NK-92 (cell line): Measurements from ENCODE around the gene REV1.
"Not testable (repeated sequence)": the region's sequence is repeated elsewhere in the genome, so short reads cannot be mapped to it uniquely, and the experiment has no call there.

Experiments
- DNase-seq: peaks from one replicate; lab custom pipeline; 2025; ENCODE audit not compliant: unreplicated experiment; lab: John Stamatoyannopoulos, UW

The REV1 gene

DNA sequence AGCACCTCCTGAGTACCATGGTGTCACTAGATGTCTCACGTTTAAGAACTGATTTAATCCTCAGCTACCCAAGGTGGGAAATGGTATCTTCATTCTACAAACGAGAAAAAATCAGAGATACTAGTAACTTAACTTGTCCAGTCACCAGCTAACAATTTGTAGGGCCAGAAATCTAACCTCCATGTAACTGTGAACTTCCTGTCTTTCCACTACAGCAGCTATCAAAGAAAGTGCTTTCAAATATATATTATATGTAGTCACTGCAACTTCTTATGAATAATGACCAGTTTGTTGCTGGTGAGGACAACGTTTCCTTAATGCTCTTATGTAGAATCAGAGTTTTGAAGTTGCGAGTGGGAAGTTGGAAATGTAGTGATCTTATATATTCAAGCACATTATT, 1.9 kb downstream of the REV1 start:
- no peak for DNase-seq

- DNase-seq = no peak
Measured at GRCh38 chr2:99485824-99486223, 4.0 kb downstream of the REV1 start.

DNA sequence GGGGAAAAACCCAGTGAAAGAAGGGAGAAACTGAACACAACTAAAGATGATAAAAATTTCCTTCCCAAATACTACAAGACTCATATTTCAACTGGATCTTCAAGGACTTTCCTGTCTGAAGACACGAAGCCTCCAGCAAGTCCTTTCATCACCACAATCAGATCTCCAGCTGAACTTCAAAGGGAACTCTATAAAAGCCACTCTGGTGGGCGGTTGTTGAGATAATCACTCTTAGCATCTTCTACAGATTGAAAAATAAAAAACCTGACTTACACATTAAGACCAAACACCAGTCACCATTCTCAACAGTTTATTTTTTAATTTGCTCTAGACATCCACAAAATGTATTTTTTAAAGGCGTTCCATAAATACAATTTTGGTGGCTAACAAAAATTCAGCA, 4.4 kb downstream of the REV1 start:
- DNase-seq = no peak

- no peak for DNase-seq
Measured at GRCh38 chr2:99484205-99484604, 5.6 kb downstream of the REV1 start.

DNA sequence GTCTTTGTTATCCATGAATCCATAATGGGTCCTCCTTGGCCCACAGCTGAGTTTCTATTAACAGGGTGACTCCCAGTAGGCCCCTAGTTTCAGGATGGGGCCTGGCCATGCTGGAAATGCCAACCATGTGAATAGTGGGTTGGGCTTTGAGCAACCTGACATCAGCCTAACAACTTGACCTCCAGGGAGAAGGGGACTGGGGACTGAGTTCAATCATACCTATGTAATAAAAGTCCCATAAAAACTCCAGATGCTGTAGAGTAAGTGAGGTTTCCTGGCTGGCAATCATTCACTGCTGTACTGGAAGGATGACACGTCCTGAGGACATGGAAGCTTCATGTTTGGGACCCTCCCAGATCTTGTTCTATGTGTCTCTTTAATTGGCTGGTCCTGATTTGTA, 7.9 kb downstream of the REV1 start:
- DNase-seq = no peak

GRCh38 chr2:99481527-99481926, 8.3 kb downstream of the REV1 start:
- DNase-seq = no peak

GRCh38 chr2:99480390-99480789, 9.4 kb downstream of the REV1 start:
- DNase-seq = no peak

- DNase-seq = no peak
Measured at GRCh38 chr2:99478632-99479031, 11.2 kb downstream of the REV1 start.

GRCh38 chr2:99477054-99477453, 12.8 kb downstream of the REV1 start:
- DNase-seq = no peak

GRCh38 chr2:99476629-99477028, 13.2 kb downstream of the REV1 start:
- DNase-seq = no peak

- DNase-seq = not testable (repeated sequence)
Measured at GRCh38 chr2:99475095-99475494, 14.7 kb downstream of the REV1 start.

DNA sequence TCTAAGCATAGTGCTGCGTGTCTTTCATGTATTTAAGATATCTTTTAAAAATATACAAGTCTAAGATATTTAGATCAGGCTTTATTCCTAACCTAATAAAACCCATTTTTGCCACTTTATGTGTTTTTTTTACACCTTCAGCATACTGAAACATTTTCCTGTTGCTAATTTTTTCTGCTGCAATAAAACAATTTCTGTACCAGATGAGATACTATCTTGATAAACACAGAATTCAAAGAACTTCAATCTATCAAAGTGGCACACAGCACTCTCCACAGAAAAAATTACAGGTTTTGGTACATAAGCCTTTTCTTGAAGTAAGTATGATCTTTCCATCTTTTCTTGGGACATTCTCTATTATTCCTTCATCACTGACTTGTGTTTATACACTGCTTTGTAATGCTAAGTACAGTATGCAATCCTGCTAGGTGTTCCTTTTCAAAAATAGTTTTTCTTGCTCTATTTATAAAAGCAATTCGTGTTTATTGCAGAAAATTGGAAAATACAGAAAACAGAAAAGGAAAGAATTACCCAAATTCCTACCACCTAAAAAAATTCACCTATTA, 16.2 kb downstream of the REV1 start:
- no peak for DNase-seq

- DNase-seq = no peak
Measured at GRCh38 chr2:99472600-99472960, 17.2 kb downstream of the REV1 start.

DNA sequence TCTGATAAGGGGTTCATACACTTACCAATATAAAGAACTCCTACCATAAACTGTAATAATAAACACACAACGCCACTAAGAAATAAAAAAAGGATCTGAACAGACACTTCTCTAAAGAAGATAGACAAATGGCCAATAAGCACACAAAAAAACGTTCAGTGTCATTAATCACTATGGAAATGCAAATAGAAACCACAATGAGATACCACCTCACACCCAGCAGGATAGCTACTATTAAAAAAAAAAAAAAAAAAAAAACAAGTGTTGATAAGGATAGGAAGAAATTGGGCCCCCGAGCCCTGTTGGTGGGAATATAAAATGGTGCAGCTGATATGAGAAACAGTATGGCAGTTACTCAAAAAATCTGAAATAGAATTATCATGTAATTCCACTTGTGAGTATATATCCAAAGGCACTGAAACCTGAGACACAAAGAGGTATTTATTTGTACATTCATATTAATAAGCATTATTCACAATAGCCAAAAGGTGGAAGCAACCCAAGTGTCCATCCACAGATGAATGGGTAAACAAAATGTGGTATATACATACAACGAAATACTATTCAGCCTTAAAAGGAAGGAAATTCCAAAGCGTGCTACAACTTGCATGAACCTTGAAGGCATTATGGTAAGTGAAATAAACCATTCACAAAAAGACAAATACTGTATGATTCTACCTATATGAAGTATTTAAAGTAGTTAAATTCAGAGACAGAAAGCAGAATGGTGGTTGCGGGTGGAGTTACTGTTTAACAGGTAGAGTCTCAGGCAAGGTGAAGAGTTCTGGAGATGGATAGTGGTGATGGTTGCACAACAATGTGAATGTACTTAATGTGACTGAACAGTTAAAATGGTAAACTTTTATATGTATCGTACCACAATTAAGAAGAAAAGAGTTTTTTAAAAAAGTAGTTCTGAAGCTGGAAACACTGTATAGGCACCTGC, 17.9 kb downstream of the REV1 start:
- no peak for DNase-seq

GRCh38 chr2:99470957-99471356, 18.9 kb downstream of the REV1 start:
- no peak for DNase-seq

DNA sequence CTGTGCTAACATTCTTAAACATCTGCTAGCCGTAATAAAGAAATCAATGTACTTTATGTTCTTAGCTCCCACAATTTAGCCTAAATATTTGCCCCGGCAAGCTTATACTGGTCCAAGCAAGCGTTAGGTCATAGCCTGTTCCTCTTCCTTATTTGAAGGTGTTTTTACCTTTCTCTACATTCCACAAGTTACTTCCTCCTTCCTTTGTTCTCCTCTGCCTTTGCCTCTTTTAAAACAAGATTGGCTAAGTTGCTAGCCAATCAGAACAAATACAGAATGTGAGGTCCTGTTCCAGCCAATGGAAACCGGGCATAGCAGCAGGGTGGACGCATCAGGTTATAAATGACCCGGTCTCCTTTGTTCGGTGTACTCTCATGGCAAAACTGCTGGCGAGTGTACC, 19.4 kb downstream of the REV1 start:
- DNase-seq = not testable (repeated sequence)

- no peak for DNase-seq
Measured at GRCh38 chr2:99469394-99469793, 20.4 kb downstream of the REV1 start.

DNA sequence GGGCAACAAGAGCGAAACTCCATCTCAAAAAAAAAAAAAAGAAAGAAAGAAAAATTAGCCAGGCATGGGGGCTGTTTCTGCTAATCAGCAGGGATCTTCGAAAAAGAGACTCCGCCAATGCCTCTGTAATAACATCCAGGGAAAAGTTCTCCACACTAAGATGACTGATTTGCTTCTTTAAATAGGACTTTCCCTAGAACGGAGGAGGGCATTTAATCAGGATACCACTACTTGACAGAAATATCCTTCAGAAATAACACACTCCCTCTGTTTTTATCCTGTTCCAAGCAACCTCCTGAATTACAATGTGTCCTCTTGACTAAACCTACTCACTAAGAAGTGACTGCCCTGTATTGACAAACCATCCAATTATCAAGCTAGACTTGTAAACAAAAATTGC, 21.7 kb downstream of the REV1 start:
- no peak for DNase-seq

- no peak for DNase-seq
Measured at GRCh38 chr2:99467390-99467789, 22.4 kb downstream of the REV1 start.

DNA sequence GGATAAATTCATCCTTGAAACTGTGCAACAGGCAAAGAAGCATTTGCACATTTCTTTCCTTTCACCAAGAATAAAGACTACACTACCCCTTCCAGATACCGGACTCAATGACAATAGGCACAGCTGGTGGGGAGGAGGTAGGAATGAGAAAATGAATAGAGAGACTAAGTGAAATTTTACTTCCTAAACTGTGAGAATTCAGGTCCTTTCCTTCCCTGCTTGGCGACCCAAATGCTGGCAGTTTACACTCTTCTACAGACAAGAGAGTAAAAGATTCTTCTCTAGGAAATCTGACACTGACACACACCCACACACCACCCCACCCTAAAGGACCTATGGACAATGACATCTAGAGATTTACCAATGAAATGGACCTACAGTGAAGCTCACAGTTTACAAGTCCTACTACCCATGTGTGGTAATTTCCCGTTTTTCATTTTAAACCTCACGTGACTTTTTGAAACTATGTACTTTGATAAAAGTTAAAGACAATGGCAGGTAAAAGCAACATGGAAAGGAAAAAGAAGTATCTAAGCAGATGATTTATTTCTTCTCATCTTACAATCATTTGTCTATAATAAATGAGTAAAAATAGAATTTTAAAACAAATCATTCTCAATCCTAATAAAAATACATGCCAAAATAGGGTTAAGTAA, 27.9 kb downstream of the REV1 start:
- no peak for DNase-seq

GRCh38 chr2:99458529-99458928, 31.3 kb downstream of the REV1 start:
- DNase-seq = no peak

- no peak for DNase-seq
Measured at GRCh38 chr2:99451686-99452085, 38.1 kb downstream of the REV1 start.
